Measurements from ENCODE around the gene FOXL3. TPM values are rescaled to one million over a fixed set of nuclear protein-coding genes. Genes with fewer than 3 reads are reported as not detected.
"Not testable (repeated sequence)": the region's sequence is repeated elsewhere in the genome, so short reads cannot be mapped to it uniquely, and the experiment has no call there.

Gene FOXL3
- total RNA-seq, 2 experiments from 2014 or later = not detected

DNA sequence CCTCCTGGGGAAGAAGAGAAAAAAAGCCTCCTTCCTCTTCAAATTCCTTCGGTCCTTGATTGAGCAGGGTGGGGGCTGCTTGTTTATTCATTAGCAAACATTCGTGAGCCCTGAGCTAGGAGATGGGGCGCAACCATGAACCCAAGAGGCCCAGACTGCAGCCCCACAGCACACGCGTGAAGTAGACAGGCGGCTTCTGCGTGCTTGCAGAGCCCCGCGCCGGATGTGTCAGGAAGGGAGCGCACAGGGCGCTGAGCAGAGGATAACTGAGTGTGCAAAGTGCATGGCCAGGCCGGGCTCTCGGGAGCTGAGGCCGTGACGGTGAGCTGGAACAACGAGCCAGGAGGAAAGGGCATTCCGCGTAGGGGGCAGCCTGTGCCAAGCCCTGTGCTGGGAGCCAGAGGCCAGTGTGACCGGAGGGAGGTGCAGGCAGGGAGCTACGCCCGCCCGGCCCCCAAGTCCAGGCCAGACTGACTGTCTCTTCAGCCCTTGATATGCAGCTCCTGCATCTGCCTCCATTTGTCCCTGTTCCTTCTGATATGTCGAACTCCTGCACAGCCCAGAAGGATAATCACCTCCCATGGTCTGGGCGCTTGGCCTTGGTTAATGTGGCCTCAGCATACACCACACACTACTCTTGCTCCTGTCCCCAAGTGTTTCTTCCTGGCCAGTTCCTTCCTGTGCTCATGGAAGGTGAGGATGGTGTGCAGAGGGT lies 4.6 kb downstream of the FOXL3 start:
- no peak for ATAC-seq
- Mint-ChIP-seq H3K27ac (no peak overlapping the region), H3K9me3 (ENCODE audit: low read depth) (no peaks in the 10 kb centered on the region), H3K4me1 (no peaks in the 10 kb centered on the region), H3K36me3 (no peaks in the 10 kb centered on the region), H3K27me3 (peaks cover 26% of the 10 kb centered on the region), H3K4me3 (no peak overlapping the region)
- DNase-seq = no peak
- CTCF ChIA-PET = no interaction called here

DNA sequence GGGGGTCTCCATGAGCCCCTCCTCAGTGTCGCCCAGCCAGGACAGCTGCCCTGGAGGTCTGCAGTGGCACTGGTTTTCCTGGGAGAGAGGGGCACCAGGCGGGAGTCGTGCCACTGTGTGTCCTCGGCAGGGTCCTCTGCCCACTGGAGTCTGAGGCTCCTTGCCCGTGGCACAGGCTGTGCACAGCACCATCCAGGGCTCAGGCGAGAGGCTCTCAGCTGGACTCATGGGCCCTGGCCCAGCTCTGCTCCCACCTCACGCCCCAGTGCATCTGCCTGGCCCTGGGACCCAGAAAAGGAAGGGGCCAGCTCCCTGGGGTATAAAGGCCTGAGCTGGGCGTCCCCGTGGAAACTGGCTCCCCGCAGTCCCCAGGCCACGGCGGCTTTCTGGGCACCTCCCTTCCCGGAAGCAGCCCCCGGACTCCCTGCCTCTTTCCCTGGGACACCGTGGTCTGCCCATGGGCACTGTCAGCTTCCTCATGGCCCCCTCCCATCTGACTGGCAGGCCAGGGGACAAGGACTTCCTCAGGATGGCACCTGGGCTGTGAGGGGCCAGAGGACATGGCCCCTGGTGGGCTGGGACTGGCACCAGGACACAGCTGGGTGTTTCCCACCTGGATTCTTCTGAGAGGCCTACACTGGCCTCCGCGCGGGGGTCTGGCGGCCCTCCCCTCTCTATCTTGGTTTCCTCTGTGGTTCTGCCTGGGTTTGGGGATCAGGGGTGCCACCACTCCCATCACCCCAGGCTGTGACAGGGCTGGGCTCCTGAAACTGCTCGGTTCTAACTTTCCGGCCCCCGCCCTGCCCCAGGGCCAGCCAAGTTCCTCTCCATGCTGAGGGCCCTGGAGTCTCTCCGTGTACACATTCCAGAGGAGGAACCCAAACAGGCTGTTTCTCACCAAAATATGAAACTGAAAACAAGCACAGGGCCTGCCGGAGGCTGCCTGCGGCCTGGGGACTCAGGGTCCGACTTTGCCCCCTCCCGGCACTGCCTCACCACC lies 5.5 kb downstream of the FOXL3 start:
- peaks cover 21% of the 10 kb centered on the region for H3K27me3 Mint-ChIP-seq
- H3K27ac Mint-ChIP-seq = no peak overlapping the region
- H3K9me3 Mint-ChIP-seq (ENCODE audit: low read depth) = no peaks in the 10 kb centered on the region
- no peak for DNase-seq
- no peaks in the 10 kb centered on the region for H3K36me3 Mint-ChIP-seq
- H3K4me1 Mint-ChIP-seq = no peaks in the 10 kb centered on the region
- H3K4me3 Mint-ChIP-seq = no peak overlapping the region
- no peak for ATAC-seq
- CTCF ChIA-PET = no interaction called here

DNA sequence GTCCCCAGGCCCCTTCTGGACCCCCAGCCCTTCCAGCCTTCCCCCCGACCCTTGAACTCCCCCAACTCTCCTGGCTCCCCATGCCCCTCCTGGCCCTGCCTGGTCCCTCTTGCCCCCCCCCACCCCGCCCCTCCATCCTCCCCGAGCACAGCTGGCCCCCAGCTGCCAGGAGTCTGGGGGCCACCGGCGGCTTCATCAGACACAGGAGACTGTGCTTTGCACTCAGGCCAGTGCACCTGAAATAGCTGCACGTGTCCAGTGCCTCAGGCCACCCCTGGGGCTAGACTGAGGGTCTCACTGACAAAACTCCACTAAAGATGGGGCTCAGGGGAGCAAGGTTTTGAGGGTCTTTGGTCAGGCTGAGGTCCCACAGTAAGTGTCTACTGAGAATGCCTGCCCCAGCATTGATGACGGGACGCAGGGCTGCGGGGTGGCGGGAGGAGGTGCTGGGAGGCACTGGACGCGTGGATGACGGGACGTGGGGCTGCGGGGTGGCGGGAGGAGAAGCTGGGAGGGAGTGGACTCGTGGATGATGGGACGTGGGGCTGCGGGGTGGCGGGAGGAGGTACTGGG lies 6.5 kb downstream of the FOXL3 start:
- CTCF ChIA-PET = no interaction called here
- DNase-seq = no peak
- H3K27me3 Mint-ChIP-seq = peaks cover 17% of the 10 kb centered on the region
- H3K4me3 Mint-ChIP-seq = no peak overlapping the region
- no peaks in the 10 kb centered on the region for H3K4me1 Mint-ChIP-seq
- no peak overlapping the region for H3K27ac Mint-ChIP-seq
- ATAC-seq = no peak
- no peaks in the 10 kb centered on the region for H3K36me3 Mint-ChIP-seq
- peaks cover 2% of the 10 kb centered on the region for H3K9me3 Mint-ChIP-seq (ENCODE audit: low read depth)

DNA sequence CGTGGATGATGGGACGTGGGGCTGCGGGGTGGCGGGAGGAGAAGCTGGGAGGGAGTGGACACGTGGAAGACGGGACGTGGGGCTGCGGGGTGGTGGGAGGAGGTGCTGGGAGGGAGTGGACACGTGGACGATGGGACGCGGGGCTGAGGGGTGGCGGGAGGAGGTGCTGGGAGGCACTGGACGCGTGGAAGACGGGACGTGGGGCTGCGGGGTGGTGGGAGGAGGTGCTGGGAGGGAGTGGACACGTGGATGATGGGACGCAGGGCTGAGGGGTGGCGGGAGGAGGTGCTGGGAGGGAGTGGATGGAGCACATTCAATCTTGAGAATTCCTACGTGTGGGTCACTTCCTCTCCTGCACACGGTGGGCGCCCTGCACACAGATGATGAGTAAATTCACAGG lies 7.2 kb downstream of the FOXL3 start:
- H3K9me3 Mint-ChIP-seq (ENCODE audit: low read depth); H3K27ac Mint-ChIP-seq; H3K36me3 Mint-ChIP-seq; H3K27me3 Mint-ChIP-seq; DNase-seq; ATAC-seq; CTCF ChIA-PET; H3K4me1 Mint-ChIP-seq; H3K4me3 Mint-ChIP-seq: not testable (repeated sequence)

DNA sequence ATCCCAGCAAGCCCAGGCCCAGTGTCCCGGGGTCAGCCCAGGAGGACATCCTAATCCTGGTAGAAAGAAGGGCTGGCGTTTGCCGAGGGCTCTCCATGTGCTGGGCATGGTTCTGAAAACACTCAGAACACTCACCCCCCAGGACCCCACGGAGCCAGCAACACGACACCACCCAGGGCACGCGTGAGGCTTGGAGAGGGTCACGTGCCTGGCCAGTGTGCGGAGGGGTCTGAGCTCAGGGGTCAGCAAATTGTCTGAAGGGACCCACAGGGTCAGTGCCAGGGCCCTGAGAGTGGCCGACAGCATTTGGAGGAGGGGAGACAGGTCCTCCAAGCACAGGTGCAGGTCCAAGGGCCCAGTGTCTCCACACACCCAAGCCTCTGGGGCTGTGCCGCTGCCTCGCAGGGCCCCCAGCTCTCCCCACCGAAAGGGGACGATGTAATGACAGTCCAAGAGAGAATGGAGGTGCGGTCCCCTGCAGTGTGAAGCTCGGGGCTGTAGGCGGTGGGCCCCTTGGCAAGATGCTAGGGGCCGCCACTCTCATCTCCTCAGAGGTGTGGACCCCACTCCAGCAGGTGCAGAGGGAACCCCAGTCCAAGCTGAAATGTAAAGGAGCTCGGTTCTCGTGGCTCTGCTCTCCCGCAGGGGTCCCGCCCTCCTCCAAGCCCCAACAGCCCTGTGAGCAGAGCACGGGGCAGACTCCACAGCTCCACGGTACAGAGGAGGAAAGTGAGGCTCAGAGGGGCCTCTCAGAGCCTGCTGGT lies 7.8 kb downstream of the FOXL3 start:
- Mint-ChIP-seq H3K36me3 (no peaks in the 10 kb centered on the region), H3K9me3 (ENCODE audit: low read depth) (peaks cover 2% of the 10 kb centered on the region), H3K4me3 (no peak overlapping the region), H3K27me3 (peaks cover 4% of the 10 kb centered on the region), H3K4me1 (no peaks in the 10 kb centered on the region), H3K27ac (no peak overlapping the region)
- CTCF ChIA-PET = no interaction called here
- ATAC-seq (no peak), DNase-seq (no peak)

DNA sequence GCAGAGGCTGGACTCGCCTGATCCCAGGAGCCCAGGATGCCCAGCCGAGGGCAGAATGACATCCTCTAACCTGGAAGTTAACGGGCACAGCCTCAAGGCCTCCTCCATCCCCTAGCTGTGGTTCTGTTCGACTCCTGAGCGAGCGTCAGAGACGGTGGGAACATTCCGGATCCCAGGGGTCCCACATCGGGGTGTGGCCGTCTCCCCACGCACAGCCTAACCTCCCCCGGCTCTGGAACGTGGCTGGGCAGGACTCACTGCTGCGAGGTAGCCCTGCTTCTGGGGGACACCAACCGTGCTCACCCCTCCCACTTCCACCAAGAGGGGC lies 8.4 kb downstream of the FOXL3 start:
- Mint-ChIP-seq H3K4me3 (no peak overlapping the region), H3K36me3 (no peaks in the 10 kb centered on the region), H3K27me3 (no peaks in the 10 kb centered on the region), H3K9me3 (ENCODE audit: low read depth) (peaks cover 2% of the 10 kb centered on the region), H3K27ac (no peak overlapping the region), H3K4me1 (no peaks in the 10 kb centered on the region)
- DNase-seq = no peak
- ATAC-seq = no peak
- CTCF ChIA-PET = no interaction called here

DNA sequence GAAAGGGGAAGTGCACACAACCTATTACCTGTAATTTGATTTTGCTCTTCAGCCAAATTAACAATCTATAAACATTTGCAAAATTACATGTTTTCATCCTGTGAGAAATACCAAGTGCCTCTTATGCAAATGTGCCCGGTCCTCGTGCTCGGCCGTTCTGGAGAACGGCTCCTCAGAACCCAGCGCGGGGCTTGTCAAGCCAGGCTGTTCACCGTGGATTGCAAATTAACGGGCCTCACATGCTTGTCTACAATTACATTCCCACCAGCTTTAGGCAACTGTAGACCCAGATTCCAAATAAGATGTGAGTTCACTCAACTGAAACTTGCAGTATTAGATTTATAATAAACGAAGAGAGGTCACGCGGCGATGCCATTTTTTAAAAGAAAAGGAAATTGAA lies 8.8 kb downstream of the FOXL3 start:
- Mint-ChIP-seq H3K9me3 (ENCODE audit: low read depth) (peaks cover 2% of the 10 kb centered on the region), H3K27me3 (no peaks in the 10 kb centered on the region), H3K4me1 (no peaks in the 10 kb centered on the region), H3K36me3 (no peaks in the 10 kb centered on the region), H3K4me3 (no peak overlapping the region), H3K27ac (no peak overlapping the region)
- CTCF ChIA-PET = no interaction called here
- no peak for DNase-seq
- no peak for ATAC-seq

DNA sequence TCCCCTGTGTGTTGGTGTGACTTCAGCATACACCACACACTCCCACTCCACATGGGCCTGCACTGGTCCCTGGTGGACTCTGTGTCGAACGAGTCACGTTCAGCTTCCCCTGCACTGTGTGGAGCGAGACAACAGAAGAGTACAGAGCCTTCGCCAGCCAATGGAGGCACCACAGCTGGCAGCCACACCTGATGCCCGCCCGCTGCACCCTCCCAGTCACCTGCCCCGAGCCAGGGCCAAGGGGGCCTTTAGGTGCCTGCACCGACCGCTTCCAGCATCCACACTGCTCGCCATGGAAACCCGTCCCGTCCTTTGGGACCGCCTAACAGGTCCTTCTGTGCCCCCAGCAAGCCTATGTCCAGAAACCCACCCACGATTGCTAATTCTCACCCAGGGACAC lies 9.2 kb downstream of the FOXL3 start:
- ATAC-seq (no peak), DNase-seq (no peak)
- Mint-ChIP-seq H3K9me3 (ENCODE audit: low read depth) (peaks cover 2% of the 10 kb centered on the region), H3K4me3 (no peak overlapping the region), H3K27ac (no peak overlapping the region), H3K27me3 (no peaks in the 10 kb centered on the region), H3K36me3 (no peaks in the 10 kb centered on the region), H3K4me1 (no peaks in the 10 kb centered on the region)
- CTCF ChIA-PET = no interaction called here

DNA sequence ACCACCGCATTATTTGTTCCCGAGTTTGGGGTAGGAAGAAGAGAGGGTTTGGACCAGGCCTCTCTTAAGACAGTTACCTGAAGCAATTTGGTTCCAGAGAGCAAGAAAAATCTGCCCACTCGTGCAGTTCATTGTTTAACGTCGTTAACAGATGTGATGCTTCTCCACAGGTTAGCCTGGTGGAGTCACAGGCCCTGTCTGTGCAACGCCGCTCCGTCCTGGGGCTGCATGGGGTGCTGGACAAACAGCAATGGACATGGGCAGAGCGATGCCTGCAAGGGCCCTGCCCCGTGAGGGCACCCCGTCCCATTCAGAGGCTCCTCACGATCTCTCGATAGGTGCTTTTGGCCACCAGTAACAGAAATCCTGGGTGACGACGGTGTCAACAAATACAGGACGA lies 9.7 kb downstream of the FOXL3 start:
- Mint-ChIP-seq H3K4me3 (no peak overlapping the region), H3K27me3 (no peaks in the 10 kb centered on the region), H3K36me3 (no peaks in the 10 kb centered on the region), H3K27ac (no peak overlapping the region), H3K4me1 (no peaks in the 10 kb centered on the region), H3K9me3 (ENCODE audit: low read depth) (peaks cover 6% of the 10 kb centered on the region)
- DNase-seq = no peak
- no peak for ATAC-seq
- CTCF ChIA-PET = no interaction called here

DNA sequence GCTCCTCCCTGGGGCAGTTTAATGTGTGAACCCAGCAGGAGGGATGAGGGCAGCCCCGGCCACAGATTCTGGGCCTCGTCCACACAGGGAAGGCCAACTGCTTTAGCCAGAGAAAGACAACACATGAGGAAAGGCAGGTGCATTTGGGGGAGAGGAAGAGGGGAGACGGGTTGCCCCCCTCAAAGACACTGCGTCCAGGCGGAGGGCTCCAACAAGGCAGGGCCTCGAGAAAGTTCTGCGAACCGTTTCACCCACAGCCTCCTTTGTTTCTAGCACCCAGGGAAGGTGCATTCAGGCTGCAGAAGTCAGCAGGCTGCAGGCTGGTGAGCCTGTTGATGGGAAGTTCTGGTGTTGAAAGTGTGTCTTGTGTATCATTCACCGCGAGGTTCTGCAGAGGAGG lies 10.1 kb downstream of the FOXL3 start:
- DNase-seq (no peak), ATAC-seq (no peak)
- H3K27me3 Mint-ChIP-seq = no peaks in the 10 kb centered on the region
- H3K27ac Mint-ChIP-seq = no peak overlapping the region
- H3K36me3 Mint-ChIP-seq = no peaks in the 10 kb centered on the region
- CTCF ChIA-PET = no interaction called here
- peaks cover 8% of the 10 kb centered on the region for H3K9me3 Mint-ChIP-seq (ENCODE audit: low read depth)
- no peaks in the 10 kb centered on the region for H3K4me1 Mint-ChIP-seq
- H3K4me3 Mint-ChIP-seq = no peak overlapping the region

DNA sequence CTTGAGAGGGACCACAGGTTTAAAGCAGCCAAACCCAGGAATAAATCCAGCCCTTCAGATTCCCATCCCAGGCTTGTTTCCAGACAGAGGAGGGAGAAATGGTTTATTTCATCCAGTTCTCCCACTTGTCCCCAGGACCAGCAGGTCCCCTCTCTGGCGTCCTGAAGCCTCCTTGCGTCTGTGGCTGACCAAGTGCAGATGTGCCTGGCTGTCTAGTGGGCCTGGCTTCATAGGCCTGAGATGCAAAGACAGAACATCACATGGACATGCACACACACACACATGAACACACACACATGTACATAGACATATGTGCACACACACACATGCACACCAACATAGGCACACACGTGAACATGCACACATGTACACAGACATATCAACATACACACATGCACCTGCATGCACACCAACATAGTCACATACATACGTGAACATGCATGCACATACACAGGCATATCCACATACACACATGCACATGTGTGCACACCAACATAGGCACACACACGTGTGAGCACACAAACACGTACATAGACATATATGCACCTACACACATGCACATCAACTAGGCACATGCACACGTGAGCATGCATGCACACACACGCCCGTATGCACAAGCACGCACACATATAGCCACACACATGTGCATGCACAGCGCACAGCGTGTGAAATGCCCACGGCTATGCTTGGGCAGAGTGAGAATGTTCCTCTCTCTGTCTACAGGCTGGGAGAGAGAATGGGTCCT lies 10.7 kb downstream of the FOXL3 start:
- Mint-ChIP-seq H3K36me3 (no peaks in the 10 kb centered on the region), H3K9me3 (ENCODE audit: low read depth) (peaks cover 8% of the 10 kb centered on the region), H3K4me1 (no peaks in the 10 kb centered on the region), H3K27me3 (no peaks in the 10 kb centered on the region), H3K27ac (no peak overlapping the region), H3K4me3 (no peak overlapping the region)
- CTCF ChIA-PET = no interaction called here
- no peak for DNase-seq
- ATAC-seq = no peak

DNA sequence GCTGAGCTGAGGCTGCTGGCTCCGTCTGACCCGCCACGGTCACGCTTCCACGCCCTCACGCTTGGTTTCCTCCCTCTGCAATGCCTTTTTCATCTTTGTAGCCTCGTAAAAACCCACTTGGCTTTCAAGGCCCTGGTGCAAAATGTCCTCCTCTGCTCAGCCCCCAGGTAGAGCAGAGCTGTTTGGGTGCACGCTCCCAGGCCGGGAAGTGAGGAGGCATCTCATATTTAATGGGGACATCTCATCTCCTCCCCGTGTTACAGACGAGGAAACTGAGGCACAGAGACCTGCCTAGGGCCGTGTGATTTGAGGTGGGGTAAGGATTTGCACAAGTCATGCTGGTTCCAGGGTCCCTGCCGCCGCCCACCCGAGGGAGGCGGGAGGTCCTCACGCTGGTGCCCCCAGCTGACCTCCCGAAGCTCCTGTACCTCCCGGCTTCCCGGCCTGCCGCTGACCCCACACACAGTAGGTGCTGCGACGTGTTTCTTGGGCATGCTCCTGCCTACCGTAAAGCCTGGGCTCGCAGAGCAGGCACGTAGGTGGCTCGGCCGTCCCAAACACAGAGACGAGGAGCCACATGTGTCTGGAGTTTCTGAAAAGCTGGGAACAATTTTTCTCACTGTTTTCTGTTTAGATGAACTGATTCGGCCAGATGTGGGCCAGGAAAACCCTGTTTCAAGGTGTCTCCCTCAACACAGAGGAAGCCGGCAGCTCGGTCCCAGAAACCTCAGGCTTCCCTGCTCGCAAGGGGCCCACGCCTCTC lies 11.5 kb downstream of the FOXL3 start:
- CTCF ChIA-PET = no interaction called here
- ATAC-seq (no peak), DNase-seq (no peak)
- no peaks in the 10 kb centered on the region for H3K36me3 Mint-ChIP-seq
- peaks cover 8% of the 10 kb centered on the region for H3K9me3 Mint-ChIP-seq (ENCODE audit: low read depth)
- no peak overlapping the region for H3K4me3 Mint-ChIP-seq
- no peaks in the 10 kb centered on the region for H3K27me3 Mint-ChIP-seq
- H3K4me1 Mint-ChIP-seq = no peaks in the 10 kb centered on the region
- H3K27ac Mint-ChIP-seq = no peak overlapping the region
